ENCODE measurements around the gene RUNDC3A.
"Not testable (repeated sequence)": the region's sequence is repeated elsewhere in the genome, so short reads cannot be mapped to it uniquely, and the experiment has no call there.

Gene RUNDC3A

DNA sequence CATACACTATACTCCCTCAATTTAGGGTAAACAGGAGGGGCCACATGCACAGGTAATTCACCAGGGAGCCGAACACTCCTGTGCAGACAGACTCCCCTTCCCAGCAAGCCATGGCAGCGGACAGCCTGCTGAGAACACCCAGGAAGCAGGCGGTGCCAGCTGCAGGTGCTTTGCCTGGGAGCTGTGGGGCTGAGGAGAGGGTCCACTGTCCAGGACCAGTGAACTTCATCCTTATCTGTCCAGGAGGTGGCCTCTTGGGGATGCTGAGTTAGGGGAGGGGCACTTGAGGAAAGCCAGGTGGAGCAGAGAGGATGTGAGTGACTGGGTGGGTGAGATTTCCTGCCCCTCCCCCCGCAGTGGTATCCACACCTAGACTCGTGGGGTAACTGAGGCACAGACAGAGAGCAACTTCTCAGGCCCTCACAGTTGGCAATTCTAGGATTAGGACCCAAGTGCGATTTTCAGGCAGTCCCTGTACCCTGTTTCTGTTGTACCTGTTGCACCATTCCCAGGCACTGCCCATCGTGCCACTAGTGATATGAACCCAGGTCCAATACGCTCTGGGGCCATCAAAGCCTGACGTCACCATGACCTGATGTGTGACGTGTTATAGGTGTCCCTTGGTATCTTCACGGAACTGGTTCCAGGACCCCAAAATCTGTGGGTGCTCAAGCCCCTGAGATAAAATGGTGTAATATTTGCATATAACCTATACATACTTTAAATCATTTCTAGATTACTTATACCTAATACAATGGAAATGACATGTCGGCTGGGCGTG is 37.9 kb downstream of the RUNDC3A start:
- peak overlapping the region; percentile 90 for H3K4me3 ChIP-seq (ENCODE audit: low read depth, low read length)
- TF ChIP-seq, protein P1, sequence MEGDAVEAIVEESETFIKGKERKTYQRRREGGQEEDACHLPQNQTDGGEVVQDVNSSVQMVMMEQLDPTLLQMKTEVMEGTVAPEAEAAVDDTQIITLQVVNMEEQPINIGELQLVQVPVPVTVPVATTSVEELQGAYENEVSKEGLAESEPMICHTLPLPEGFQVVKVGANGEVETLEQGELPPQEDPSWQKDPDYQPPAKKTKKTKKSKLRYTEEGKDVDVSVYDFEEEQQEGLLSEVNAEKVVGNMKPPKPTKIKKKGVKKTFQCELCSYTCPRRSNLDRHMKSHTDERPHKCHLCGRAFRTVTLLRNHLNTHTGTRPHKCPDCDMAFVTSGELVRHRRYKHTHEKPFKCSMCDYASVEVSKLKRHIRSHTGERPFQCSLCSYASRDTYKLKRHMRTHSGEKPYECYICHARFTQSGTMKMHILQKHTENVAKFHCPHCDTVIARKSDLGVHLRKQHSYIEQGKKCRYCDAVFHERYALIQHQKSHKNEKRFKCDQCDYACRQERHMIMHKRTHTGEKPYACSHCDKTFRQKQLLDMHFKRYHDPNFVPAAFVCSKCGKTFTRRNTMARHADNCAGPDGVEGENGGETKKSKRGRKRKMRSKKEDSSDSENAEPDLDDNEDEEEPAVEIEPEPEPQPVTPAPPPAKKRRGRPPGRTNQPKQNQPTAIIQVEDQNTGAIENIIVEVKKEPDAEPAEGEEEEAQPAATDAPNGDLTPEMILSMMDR (IDR thresholded peaks at IDR 0.05; ENCODE audit: low read depth, low read length): no peak
- TF ChIP-seq MYC (IDR thresholded peaks at IDR 0.05; ENCODE audit: low read depth, low read length) (no peak), POLR2A (IDR thresholded peaks at IDR 0.05; ENCODE audit: extremely low read depth, insufficient read length) (no peak)
- TF ChIP-seq, protein P2, sequence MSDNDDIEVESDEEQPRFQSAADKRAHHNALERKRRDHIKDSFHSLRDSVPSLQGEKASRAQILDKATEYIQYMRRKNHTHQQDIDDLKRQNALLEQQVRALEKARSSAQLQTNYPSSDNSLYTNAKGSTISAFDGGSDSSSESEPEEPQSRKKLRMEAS (IDR thresholded peaks at IDR 0.05; ENCODE audit: low read depth, low read length): no peak
- DNase-seq (ENCODE audit: low read depth): no peak

DNA sequence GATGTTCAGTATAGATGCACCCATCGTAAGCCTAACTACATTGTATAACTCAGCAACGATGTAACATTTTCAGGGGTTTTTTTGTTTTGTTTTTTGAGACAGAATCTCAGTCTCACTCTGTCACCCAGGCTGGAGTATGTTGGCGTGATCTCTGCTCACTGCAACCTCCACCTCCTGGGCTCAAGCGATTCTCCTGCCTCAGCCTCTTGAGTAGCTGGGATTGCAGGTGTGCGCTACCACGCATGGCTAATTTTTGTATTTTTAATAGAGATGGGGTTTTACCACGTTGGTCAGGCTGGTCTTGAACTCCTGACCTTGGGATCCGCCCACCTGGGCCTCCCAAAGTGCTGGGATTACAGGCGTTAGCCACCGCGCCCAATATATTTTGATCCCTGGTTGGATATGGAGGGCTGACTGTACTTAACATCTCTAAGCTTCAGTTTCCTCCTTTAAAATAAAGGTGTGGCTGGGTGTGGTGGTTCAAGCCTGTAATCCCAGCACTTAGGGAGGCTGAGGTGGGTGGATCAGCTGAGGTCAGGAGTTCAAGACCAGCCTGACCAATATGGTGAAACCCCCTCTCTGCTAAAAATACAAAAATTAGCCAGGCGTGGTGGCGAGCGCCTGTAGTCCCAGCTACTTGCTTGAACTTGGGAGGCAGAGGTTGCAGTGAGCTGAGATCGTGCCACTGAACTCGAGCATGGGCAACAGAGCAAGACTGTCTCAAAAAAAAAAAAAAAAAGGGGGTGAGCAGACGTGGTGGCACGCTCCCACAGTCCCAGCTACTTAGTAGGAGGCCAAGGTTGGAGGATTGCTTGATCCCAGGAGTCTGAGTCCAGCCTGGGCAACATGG is 39.0 kb downstream of the RUNDC3A start:
- not testable (repeated sequence) for H3K4me3 ChIP-seq (ENCODE audit: low read depth, low read length); DNase-seq (ENCODE audit: low read depth)

DNA sequence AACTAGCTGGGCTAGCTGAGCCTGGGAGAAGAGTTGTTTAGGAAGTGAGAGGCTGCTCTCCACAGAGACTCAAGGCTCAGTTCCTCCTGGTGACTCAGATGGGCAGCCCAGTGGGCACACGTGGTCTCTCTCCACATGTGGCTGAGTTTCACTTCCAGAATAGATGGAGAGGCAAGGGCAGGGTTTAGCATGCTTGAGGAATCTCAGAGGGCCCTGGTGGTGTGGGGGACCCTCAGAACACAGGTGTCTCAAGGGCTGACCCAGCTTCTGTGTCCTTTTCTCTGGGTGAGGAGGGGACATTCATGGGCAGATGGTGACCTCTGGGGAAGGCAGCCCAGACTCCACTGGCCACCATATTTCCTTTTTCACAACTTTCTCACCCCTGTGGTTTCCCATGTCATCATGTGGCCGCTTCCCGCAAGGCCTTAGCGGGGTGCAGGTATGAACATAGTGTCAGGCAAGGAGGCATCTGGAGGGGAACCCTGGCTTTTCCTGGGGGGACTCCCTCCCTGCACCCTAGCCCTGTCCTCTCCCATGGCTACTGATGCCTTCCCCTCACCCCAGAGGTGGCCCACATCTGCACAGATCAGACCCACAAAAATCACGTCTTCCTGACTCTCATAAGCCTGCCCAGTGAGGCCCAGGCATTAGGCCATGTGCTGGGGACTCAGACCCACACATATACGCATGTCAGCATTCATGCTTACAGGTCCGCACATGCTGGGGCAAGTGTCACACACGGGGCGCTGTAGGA is 40.0 kb downstream of the RUNDC3A start:
- peak; percentile 91 for DNase-seq (ENCODE audit: low read depth)
- no peak overlapping the region for H3K4me3 ChIP-seq (ENCODE audit: low read depth, low read length)
- TF ChIP-seq MYC (IDR thresholded peaks at IDR 0.05; ENCODE audit: low read depth, low read length): peak; percentile 96
- TF ChIP-seq, protein P2 (IDR thresholded peaks at IDR 0.05; ENCODE audit: low read depth, low read length): peak; percentile 99
- TF ChIP-seq, protein P1 (IDR thresholded peaks at IDR 0.05; ENCODE audit: low read depth, low read length): no peak

DNA sequence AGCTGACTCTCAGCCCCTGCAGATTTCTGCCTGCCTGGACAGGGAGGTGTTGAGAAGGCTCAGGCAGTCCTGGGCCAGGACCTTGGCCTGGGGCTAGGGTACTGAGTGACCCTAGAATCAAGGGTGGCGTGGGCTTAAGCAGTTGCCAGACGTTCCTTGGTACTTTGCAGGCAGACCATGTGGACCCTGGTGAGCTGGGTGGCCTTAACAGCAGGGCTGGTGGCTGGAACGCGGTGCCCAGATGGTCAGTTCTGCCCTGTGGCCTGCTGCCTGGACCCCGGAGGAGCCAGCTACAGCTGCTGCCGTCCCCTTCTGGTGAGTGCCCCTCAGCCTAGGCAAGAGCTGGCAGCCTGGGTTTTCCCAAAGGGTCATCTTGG is 40.6 kb downstream of the RUNDC3A start:
- no peak overlapping the region for H3K4me3 ChIP-seq (ENCODE audit: low read depth, low read length)
- DNase-seq (ENCODE audit: low read depth): no peak
- TF ChIP-seq POLR2A (IDR thresholded peaks at IDR 0.05; ENCODE audit: extremely low read depth, insufficient read length): no peak

DNA sequence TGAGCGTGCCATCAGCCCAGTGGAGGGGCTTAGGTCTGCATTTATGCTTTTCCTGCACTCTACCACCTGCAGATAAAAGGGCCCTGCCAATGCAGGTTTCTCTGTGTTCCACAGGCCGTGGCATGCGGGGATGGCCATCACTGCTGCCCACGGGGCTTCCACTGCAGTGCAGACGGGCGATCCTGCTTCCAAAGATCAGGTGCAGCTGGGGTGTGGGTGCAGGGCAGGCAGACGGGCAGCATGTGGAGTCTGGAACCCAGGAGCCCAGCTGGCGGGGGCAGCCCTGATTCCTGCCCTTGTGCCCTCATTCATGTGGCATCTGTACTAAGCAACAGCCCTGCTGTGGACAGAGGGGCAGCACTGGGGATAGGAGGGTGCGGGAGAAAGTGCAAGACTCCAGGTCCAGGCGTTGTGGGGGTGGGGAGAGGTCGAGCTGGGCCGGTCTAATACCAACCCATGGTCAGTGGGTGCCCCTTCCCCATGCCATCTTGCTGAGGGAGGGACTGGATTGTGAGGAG is 41.2 kb downstream of the RUNDC3A start:
- no peak for DNase-seq (ENCODE audit: low read depth)
- TF ChIP-seq, protein P1 (IDR thresholded peaks at IDR 0.05; ENCODE audit: low read depth, low read length): no peak
- TF ChIP-seq, protein P2 (IDR thresholded peaks at IDR 0.05; ENCODE audit: low read depth, low read length): no peak
- no peak for TF ChIP-seq MYC (IDR thresholded peaks at IDR 0.05; ENCODE audit: low read depth, low read length)
- no peak for TF ChIP-seq POLR2A (IDR thresholded peaks at IDR 0.05; ENCODE audit: extremely low read depth, insufficient read length)
- H3K4me3 ChIP-seq (ENCODE audit: low read depth, low read length): no peak overlapping the region

DNA sequence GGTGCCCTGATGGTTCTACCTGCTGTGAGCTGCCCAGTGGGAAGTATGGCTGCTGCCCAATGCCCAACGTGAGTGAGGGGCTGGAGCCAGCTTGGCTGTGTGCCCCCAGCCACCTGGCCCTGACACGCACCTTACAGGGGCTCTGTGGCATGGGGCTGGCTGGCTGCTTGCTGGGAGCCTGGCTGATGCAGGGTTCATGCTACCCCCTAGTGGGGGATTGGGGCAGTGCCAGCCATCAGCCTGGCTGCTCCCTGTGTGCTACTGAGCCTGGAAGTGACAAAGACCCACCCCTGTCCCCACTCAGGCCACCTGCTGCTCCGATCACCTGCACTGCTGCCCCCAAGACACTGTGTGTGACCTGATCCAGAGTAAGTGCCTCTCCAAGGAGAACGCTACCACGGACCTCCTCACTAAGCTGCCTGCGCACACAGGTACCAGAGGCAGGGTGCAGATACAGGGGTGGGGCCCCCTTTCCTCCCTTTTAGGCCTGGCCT is 42.4 kb downstream of the RUNDC3A start:
- TF ChIP-seq POLR2A (IDR thresholded peaks at IDR 0.05; ENCODE audit: extremely low read depth, insufficient read length): no peak
- TF ChIP-seq, protein P1 (IDR thresholded peaks at IDR 0.05; ENCODE audit: low read depth, low read length): peak; percentile 86
- no peak for TF ChIP-seq MYC (IDR thresholded peaks at IDR 0.05; ENCODE audit: low read depth, low read length)
- H3K4me3 ChIP-seq (ENCODE audit: low read depth, low read length): no peak overlapping the region
- DNase-seq (ENCODE audit: low read depth): peak; percentile 77
